ENCODE results near the gene RCSD1.

The RCSD1 gene

DNA sequence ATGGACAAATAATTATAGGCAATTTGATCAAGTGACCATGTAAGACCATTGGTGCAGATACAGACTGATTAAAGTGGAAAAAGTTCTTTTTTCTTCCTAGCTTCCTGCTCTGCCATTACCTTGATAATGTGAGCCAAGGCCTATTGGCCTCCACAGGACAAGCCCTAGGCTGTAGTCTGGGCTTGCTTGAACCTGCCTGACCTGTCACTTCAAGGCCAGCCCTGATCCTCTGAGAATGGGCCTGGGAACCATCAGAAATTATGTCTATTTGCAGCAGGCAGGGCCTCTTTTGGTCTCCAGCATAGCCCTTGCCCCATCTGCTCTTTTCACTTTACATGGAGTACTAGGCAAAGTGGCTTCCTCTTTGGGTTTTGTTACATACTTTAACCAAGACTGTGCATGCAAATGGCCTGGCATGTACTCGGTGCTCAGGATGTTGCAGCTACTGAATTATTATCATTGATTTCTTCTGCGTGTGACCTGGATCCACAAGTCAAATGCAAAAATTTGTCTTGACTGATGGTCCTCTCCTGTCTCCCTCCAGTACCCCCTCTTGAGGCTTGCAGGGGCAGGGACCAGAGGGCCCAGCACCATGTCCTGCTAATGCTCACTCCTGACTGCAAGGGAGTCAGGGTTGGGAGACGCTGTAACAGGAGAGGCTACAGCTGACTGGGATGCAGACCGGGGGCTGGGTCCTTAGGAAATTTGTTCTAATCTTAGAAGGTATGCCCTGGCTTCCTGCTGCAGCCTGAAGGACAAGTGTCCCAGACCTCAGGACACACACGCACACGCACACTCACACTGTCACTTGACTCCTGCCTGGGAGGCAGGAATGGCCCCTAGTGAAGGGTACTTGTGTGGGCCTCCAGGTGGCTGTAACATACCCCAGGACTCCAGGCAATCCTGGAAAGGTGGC is 39.4 kb downstream of the RCSD1 start:
- no peak for DNase-seq

DNA sequence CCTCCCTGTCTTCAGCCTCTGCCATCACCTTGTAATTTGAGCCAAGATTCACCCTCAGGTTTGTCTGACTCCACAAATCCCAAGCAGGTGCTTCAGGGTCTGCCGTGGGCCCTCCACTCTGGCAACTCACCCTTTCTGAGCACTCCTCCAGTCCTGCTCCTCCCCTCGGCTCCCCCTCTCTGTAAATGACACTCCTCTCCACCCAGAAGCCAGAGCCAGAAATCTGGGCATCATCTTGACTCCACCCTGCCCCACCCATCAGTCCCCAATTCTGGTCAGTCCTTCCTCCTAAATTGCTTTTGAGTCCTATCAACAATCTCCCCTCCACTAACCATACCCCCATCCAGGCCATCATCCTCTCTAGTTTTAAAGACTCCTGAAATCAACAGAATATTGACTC is 40.5 kb downstream of the RCSD1 start:
- DNase-seq, result no peak

DNA sequence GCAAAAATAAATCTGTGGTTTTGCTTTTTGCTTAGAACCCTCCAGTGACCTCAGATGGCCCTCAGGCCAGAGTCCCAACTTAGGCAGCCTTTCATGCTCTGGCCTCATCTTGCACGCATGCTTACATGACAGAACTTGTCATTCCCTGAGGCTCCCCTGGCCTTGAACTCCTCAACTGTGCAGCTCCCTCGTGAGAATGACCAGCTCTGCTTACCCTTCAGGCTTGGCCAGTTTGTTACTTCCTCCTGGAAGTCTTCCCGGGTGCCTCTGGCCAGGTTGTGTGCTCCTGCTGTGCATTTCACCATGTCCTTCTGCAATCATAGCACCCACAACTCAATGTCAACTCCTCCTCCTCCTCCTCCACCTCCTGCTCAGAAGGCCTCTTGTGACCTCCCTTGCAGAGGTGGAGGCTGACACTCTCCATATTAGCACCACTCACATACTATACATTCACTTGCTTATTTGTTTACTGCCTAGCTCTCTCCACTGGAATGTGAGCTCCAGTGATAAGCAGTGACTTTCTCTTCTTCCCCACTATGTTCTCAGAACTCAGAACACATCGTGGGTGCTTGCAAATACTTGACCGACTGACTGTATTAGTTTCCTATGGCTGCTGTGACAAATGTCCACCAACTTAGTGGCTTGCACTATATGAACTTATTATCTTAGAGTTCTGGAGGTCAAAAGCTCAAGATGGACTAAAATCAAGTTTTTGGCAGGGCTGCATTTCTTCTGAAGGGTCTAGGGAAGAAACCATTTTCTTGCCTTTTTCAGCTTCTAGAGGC is 41.9 kb downstream of the RCSD1 start:
- no peak for DNase-seq

GRCh38 chr1:167672831-167673230 is 42.8 kb downstream of the RCSD1 start:
- no peak for DNase-seq

DNA sequence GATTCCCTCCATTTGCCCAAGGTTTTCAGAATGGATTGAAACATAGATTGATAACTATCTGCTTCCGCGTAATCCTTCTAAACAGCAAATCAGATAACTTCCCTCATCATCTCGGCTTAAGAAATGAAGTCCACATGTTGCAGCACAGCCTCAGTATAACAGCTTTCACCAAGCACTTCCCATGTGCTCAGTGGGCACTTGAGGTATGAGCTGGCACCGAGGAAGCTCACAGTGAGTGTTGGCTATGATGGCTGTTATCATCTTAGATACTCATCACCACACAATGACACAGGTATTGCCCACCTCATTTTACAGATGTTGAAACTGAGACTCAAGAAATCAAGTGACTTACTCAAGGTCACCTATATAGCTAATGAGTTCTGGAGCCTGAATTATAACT is 43.2 kb downstream of the RCSD1 start:
- DNase-seq, result no peak

- no peak for DNase-seq
Measured at GRCh38 chr1:167674156-167674555, 44.1 kb downstream of the RCSD1 start.

DNA sequence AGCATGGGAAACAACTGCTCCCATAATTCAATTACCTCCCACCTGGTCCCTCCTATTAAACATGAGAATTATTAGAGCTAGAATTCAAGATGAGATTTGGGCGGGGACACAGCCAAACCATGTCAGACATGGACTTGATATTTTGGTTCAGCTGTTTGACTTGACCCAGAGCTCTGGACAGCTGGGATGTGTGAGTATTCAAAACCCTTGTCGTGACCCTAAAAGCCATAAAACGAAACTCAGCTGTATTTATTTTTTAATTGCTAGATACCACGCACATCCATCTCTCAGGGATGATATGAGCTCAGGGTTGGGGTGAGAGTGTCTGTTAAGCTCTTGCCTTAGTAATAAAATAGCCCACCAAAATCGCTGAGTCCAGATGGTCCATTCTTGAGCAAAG is 45.4 kb downstream of the RCSD1 start:
- DNase-seq, result no peak

DNA sequence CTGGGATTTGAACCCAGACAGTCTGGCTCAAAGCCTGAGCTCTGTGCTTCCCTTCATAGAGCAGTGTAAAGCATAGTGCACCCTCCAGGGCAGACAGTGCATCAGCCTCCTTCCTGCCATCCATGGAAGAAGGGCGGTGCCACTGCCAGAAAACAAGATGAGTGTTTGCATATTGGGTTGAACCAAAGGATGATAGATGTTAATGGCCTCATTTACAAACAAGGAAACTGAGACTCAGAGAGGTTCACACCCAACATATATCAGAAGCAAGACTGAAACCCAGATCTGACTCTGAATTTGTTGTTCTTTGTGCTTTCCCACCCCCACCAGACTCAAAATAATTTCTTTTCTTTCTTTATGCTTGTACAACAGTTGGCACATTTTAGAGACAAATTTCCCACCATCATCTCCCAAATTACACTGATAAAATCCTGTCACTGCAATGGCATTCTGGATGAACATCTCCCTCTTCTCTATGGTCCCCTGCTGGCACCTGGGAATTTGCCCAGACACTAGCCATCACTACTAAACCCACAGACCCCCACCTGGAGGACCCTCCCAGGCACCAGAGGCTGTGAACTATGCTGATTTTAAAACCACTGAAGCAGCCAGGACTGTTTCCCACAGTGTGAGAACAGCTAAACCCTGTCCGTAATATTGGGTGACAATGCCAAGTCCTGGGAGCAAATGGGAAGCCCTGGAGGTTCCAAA is 46.3 kb downstream of the RCSD1 start:
- DNase-seq, result peak in 1 of 2 experiments; percentile 12

- no peak for DNase-seq
Measured at GRCh38 chr1:167676916-167677848, 47.1 kb downstream of the RCSD1 start.

GRCh38 chr1:167678422-167678821 is 48.4 kb downstream of the RCSD1 start:
- DNase-seq, result no peak

DNA sequence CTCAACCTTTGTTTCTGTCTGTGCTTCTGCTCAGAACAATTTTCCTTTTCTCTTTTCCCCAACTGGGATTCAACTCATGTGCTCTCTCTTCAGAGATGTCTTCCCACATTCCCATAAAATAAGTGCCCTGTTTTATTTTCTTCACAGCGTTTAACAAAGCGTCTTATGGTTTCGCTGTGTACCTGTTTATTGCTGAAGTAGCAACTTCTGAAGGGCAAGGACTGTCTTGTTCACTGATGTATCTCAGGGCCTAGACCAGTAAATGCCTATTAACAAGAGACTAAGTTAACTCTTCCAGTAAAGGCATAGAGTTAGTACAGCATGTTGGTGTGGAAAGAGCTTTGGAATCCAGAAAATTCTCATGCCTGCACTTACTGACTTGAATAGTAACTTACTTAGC is 48.8 kb downstream of the RCSD1 start:
- no peak for DNase-seq

- DNase-seq, result no peak
Measured at GRCh38 chr1:167679714-167680113, 49.7 kb downstream of the RCSD1 start.

DNA sequence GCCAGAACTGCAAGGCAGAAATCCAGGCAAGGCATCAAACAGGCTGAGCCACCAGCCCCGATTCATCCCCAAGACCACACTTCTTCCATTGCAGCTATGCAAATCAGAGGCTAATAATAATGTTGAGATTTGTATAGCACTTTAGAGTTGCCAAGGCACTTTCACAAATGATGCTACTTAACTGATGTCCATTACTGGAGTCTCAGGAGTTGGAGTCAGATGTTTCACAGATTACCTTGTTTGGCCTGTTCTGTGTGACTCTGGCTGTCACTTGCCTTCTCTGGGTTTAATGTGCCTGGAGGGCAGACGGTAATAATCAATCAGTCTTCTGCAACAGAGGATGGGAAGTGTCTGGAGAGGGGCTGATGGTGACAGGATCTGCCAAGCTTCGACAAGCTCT is 51.0 kb downstream of the RCSD1 start:
- DNase-seq, result no peak

- no peak for DNase-seq
Measured at GRCh38 chr1:167681451-167682098, 51.5 kb downstream of the RCSD1 start.

GRCh38 chr1:167683226-167683625 is 53.2 kb downstream of the RCSD1 start:
- DNase-seq, result no peak

DNA sequence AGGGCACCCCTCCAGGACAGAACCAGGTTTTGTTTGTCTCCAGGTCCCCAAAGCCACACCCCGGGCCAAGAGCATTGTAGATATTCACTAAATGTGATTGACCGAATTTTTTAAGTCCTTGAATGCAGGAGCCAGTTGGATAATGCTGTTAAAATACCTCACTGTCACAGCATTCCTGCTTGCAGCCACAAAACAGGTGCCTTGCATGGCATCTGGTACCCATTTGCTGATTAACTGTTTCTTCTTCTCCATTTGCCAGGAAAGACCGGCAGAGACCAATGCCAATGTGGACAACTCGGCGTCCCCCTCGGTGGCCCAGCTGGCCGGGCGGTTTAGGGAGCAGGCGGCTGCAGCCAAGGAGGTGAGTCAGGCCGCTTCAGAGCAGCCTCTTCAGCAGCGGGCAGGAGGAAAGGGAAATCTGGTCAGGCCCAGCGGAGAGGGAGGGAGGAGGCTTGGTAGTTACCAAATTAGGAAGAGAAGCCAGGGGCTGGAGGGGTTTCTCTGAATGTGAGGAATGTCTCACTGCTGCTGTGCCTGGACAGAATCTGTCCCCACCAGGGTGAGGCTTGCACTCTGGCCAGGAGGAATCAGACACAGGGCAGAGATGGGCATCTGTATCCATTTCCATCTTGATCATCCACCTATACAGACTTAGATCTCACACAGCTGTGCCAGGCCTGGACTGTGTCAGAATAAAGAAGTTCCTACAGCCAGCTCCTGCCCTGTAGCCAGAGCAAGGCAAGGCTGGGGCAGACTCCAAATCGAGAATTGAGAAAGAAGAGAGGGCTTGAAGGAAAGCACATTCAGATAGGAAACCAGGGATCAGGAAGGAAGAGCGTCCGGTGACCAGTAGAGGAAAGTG is 53.8 kb downstream of the RCSD1 start:
- no peak for DNase-seq

DNA sequence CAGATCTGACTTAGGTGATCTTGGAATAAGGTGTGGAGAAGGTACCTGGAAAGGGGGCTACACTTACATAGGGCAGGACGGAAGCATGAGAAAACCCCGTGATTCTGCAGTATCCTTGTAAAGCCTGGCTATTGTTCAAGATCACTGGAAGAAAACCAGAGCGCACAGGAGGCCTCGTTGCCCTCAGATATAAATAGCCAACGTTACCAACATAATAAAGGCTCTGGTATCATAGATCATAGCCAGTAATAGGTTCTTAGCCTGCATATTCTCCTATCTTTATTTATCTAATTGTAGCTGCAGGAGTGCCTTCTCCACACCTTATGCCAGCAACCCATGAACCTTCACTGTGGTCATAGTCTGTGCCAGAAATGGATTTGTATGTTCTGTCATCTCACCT is 55.8 kb downstream of the RCSD1 start:
- DNase-seq, result no peak

GRCh38 chr1:167687919-167688519 is 58.0 kb downstream of the RCSD1 start:
- peak; percentile 87 to 90 for DNase-seq

DNA sequence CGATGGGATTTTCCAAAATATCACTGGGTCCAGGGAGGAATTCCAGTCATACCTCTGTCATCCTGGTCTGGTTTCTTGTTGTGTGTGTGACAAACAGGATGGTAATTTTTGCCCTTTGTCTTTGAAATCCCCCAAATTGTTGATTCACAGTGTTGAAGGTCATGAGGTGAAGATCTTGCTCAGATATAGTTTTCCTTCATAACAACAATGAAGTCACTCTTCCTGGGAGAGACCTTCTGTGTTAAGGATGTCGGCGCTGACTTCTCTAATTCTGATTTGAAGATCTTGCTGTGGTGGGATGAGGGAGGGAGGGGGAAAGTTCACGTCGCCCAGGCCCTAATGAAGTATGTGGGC is 59.5 kb downstream of the RCSD1 start:
- no peak for DNase-seq

- DNase-seq, result no peak
Measured at GRCh38 chr1:167690053-167690452, 60.0 kb downstream of the RCSD1 start.

Measured in activated CD4-positive, alpha-beta T cell treated with anti-CD3 and anti-CD28 coated beads, Interleukin-2, amount 50 U/mL, for 48 hours (primary cell).